Activated CD4-positive, alpha-beta T cell treated with anti-CD3 and anti-CD28 coated beads, Interleukin-2, amount 50 U/mL, for 48 hours (primary cell): ENCODE results near the gene SLC48A1.
A peak's percentile ranks its signal among the peaks of the same experiment; 100 is the strongest.

ENCODE experiments used
- DNase-seq, 2 experiments: peaks; one replicate each; pipeline ENCODE4 v3.0.0-alpha.2; 2020

SLC48A1 gene

GRCh38 chr12:47773062-47773857 lies at the start of gene SLC48A1:
Gene SLC48A1 (plus strand): TSS chr12:47773238. CDS start chr12:47773305, 67 bp downstream.
- DNase-seq: peak; percentile 67 to 74

GRCh38 chr12:47725091-47725772 lies 47.8 kb upstream of the SLC48A1 start, which contains the start of gene ENDOU:
Gene ENDOU (minus strand): TSS chr12:47725490. CDS start chr12:47725413, 77 bp downstream.
- no peak for DNase-seq

- DNase-seq: no peak
Measured at GRCh38 chr12:47725893-47726292, 47.1 kb upstream of the SLC48A1 start.

GRCh38 chr12:47729233-47729632 lies 43.8 kb upstream of the SLC48A1 start:
- no peak for DNase-seq

GRCh38 chr12:47730341-47730744 lies 42.7 kb upstream of the SLC48A1 start:
- DNase-seq: no peak

GRCh38 chr12:47731723-47732122 lies 41.3 kb upstream of the SLC48A1 start:
- no peak for DNase-seq

- no peak for DNase-seq
Measured at GRCh38 chr12:47732504-47732903, 40.5 kb upstream of the SLC48A1 start.

- DNase-seq: no peak
Measured at GRCh38 chr12:47733142-47733541, 39.9 kb upstream of the SLC48A1 start.

GRCh38 chr12:47734725-47735480 lies 38.1 kb upstream of the SLC48A1 start:
- DNase-seq: no peak

GRCh38 chr12:47735649-47736048 lies 37.4 kb upstream of the SLC48A1 start:
- DNase-seq: no peak

GRCh38 chr12:47736216-47736615 lies 36.8 kb upstream of the SLC48A1 start:
- DNase-seq: no peak

- DNase-seq: no peak
Measured at GRCh38 chr12:47736877-47737676, 36.0 kb upstream of the SLC48A1 start.

- DNase-seq: no peak
Measured at GRCh38 chr12:47737936-47738594, 35.0 kb upstream of the SLC48A1 start.

- DNase-seq: no peak
Measured at GRCh38 chr12:47739297-47739696, 33.7 kb upstream of the SLC48A1 start.

- DNase-seq: no peak
Measured at GRCh38 chr12:47739979-47740378, 33.1 kb upstream of the SLC48A1 start.

GRCh38 chr12:47740606-47741339 lies 32.3 kb upstream of the SLC48A1 start:
- DNase-seq: no peak

- peak; percentile 64 to 74 for DNase-seq
Measured at GRCh38 chr12:47741340-47741703, 31.7 kb upstream of the SLC48A1 start.

- DNase-seq: peak; percentile 87 to 88
Measured at GRCh38 chr12:47742253-47742825, 30.7 kb upstream of the SLC48A1 start.

- DNase-seq: no peak
Measured at GRCh38 chr12:47743311-47743860, 29.7 kb upstream of the SLC48A1 start.

- DNase-seq: peak; percentile 59 to 64
Measured at GRCh38 chr12:47744005-47744651, 28.9 kb upstream of the SLC48A1 start.
